Ishikawa (cell line): ENCODE data around the gene GDF11.

Experiments used
- CEBPB ChIP-seq: IDR thresholded peaks from 2 replicates; pipeline ENCODE4 v1.6.1; 2012
- CREB1 ChIP-seq: IDR thresholded peaks from 2 replicates; pipeline ENCODE4 v1.6.1; 2012; ENCODE audit warnings: low read depth
- EGR1 ChIP-seq: IDR thresholded peaks from 2 replicates; pipeline ENCODE4 v1.6.1; 2012
- EP300 ChIP-seq: IDR thresholded peaks from 2 replicates; pipeline ENCODE4 v1.6.1; 2012; ENCODE audit warnings: borderline replicate concordance
- FOXM1 ChIP-seq: IDR thresholded peaks from 2 replicates; pipeline ENCODE4 v1.6.1; 2012; ENCODE audit warnings: low read depth, borderline replicate concordance
- MAX ChIP-seq: IDR thresholded peaks from 2 replicates; pipeline ENCODE4 v1.6.1; 2012
- RAD21 ChIP-seq: IDR thresholded peaks from 2 replicates; pipeline ENCODE4 v1.6.1; 2012; ENCODE audit warnings: low read depth
- REST ChIP-seq: IDR thresholded peaks from 2 replicates; pipeline ENCODE4 v1.6.1; 2012; ENCODE audit warnings: low read depth, mild to moderate bottlenecking
- TAF1 ChIP-seq: IDR thresholded peaks from 2 replicates; pipeline ENCODE4 v1.6.1; 2012; ENCODE audit warnings: low read depth, mild to moderate bottlenecking
- TCF12 ChIP-seq: IDR thresholded peaks from 2 replicates; pipeline ENCODE4 v1.6.1; 2012; ENCODE audit warnings: low read depth
- YY1 ChIP-seq: IDR thresholded peaks from 2 replicates; pipeline ENCODE4 v1.6.1; 2012; ENCODE audit warnings: low read depth
- ZBTB7A ChIP-seq: IDR thresholded peaks from 2 replicates; pipeline ENCODE4 v1.6.1; 2012; ENCODE audit warnings: low read depth
- TF ChIP-seq, protein P1 (sequence below): IDR thresholded peaks from 2 replicates; pipeline ENCODE4 v1.6.1; 2012

GDF11 gene

DNA sequence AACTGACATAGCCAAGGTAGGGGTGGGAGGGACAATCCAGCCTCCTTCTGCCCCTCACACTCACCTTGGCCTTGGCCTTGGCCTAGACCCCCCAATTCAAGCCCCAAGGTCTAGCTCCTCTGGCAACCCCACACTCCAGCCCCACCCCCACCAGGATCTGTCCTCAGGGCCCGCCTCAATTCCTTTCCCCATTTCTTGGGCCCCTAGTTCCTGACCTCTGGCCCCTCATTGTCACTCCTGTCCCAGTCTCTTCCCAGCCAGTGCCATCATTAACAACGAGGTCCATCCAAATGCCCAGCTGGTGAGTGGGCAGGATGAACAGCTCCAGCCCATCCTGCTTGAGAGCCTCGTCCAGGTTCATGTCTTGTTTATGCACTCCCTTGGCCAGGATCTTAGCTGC lies 6.8 kb upstream of the GDF11 start:
- TF ChIP-seq RAD21 = no peak
- TF ChIP-seq YY1 = no peak
- TF ChIP-seq CREB1 = no peak
- no peak for TF ChIP-seq MAX
- no peak for TF ChIP-seq ZBTB7A
- no peak for TF ChIP-seq CEBPB
- no peak for TF ChIP-seq TCF12
- TF ChIP-seq, protein P1, sequence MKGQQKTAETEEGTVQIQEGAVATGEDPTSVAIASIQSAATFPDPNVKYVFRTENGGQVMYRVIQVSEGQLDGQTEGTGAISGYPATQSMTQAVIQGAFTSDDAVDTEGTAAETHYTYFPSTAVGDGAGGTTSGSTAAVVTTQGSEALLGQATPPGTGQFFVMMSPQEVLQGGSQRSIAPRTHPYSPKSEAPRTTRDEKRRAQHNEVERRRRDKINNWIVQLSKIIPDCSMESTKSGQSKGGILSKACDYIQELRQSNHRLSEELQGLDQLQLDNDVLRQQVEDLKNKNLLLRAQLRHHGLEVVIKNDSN = no peak
- TF ChIP-seq TAF1 = no peak
- no peak for TF ChIP-seq FOXM1
- no peak for TF ChIP-seq REST

DNA sequence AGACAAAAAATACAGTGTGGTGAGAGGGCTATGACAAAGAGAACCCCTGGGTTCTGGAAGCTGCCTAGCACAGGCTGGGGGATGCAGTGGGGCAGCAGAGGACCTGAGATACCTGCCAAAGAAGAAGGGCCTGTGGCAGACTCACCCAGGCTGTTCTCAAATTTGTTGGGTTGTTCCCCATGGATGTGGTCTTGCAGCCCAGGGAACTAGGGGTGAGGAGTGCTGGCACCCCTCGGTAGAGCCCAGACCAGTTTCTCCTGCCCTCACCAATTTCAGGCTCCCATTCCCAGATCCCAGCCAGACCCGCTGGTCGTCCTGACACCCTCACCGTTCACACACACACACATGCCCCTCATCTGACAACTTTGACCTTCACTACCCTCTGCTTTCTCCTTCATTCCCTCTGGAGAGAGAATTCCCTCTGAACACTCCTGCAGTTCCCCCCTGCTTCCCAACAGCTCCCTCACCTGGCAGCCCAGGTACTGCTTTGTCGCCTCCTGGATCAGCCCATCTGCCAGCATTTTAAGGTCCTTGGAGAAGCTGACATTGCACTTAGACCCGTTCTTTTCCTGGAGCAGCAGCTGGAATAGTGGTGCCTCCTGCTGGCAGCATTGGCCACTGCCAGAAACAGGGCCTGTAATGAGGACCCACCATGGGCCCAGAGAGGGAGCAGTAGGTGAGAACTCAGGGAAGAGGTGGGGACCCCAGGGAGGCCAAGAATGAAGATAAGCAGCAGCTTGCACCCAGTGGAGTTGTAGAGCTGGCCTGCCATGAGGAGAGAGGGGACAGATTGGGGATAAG lies 5.9 kb upstream of the GDF11 start:
- TF ChIP-seq TCF12 (0 out of 2 replicates have a peak, but pooled peaks have one; percentile 30), MAX (no peak), FOXM1 (no peak), CEBPB (no peak), TAF1 (no peak), RAD21 (peak; percentile 93)

DNA sequence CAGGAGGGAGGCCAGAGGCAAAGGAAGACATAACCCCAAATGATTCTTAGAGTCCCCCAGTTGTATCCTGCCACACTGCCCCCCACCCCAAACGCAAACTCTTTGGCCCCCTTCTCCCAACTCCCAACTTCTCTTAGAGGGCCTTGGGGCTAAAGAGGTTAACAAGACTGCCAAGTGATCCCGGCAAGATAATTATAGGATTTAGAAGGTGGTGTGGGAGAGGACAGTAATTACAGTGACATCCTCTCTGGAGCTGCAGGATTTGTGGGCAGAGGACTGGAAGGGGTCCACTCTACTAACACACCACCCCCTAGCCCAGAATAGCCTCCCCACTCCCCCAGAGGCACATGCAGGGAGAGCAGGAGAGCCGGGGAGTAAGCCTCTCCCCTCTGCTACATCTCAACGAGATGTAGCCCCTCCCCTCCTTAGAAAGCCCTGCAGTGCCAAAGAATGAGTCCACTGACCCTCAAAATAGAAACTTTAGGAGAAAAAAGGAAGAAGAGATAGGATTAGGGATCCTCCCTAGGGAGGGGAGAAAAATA lies 5.3 kb upstream of the GDF11 start:
- no peak for TF ChIP-seq FOXM1
- TF ChIP-seq MAX = no peak
- no peak for TF ChIP-seq CREB1
- TF ChIP-seq TCF12 = no peak
- no peak for TF ChIP-seq YY1
- no peak for TF ChIP-seq RAD21
- no peak for TF ChIP-seq EGR1

- TF ChIP-seq FOXM1 (0 out of 2 replicates have a peak, but pooled peaks have one; percentile 13), RAD21 (peak; percentile 95), ZBTB7A (peak; percentile 83; the same call in 1 of the 2 replicates), YY1 (no peak)
Observed at GRCh38 chr12:55738123-55739024, 4.5 kb upstream of the GDF11 start.

DNA sequence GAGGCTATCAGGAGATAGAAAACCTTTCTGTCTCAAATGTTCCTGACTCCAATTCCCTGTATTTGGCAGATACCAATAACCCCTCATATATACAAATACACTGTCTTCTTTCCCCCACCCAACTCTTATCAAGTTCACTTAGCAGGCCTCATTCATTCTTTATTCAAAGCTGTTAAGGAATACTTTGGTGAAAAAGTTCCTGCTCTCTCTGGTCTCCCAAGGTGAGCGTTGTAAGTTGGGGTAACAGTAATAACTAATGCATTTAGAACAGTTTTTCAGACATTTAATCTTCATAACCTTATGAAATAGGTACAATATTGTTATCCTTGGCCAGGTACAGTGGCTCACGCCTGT lies 3.9 kb upstream of the GDF11 start:
- TF ChIP-seq CEBPB (no peak), EP300 (no peak), EGR1 (no peak), RAD21 (no peak), YY1 (no peak)

DNA sequence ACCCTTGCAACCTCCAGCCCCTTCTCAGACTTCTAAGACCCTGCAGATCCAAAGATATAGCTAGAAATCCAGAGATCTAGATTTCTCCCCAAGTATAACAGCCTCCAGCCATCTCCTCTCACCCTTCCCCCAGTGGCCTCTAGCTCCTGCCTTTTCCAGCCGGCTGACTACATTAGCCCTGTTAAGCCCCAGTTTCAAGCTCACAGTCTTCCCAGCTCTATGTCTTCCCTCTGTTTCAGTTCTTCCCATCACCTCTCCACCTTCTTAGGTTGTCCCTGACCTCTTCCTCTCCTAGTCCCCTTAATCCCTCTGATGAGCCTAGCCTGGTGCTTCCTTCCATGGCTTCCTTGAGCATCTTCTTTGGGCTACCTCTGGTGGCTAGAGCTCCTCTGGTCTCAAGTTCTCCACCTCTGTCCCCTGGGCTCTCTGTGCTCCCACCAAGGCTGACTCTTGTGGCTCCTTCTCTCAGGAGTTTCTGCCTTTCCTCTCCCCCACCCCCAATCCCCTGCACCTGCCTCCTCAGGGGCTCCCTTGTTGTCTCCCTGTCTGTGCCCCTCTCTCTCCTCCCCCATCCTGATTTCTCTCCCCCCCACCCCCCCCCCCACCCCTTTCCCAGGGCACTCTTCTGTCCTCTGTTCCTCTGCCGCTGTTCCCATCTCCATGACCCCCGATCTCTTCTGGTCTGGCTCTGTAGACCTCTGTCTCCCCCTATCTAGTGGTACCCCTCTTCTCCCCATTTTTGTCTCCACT lies 816 bp upstream of the GDF11 start:
- TF ChIP-seq EP300 (no peak), REST (no peak), TCF12 (no peak)
